Rectal smooth muscle tissue (tissue), 1 donor: ENCODE measurements around the gene TESMIN.

Experiments used
- H3K27ac ChIP-seq: one replicate; pipeline ENCODE4 v1.7.0; 2013; ENCODE audit warnings: low read depth, low read length, inconsistent platforms
- H3K27me3 ChIP-seq: one replicate; pipeline ENCODE4 v1.7.0; 2013; ENCODE audit warnings: low read length; ENCODE audit not compliant: control insufficient read depth, insufficient read depth
- H3K36me3 ChIP-seq: one replicate; pipeline ENCODE4 v1.7.0; 2013; ENCODE audit warnings: low read length; ENCODE audit not compliant: control insufficient read depth, insufficient read depth
- H3K4me1 ChIP-seq: one replicate; pipeline ENCODE4 v1.7.0; 2013; ENCODE audit warnings: low read length; ENCODE audit not compliant: control insufficient read depth, insufficient read depth
- H3K4me3 ChIP-seq: one replicate; pipeline ENCODE4 v1.7.0; 2013; ENCODE audit warnings: low read length
- H3K9ac ChIP-seq: one replicate; pipeline ENCODE4 v1.7.0; 2013; ENCODE audit warnings: low read length

The TESMIN gene

GRCh38 chr11:68685656-68686380, 65.5 kb downstream of the TESMIN start:
- H3K4me3 ChIP-seq, result no peak overlapping the region
- peaks cover 20% of the 10 kb centered on the region for H3K27me3 ChIP-seq
- no peak overlapping the region for H3K9ac ChIP-seq
- no peaks in the 10 kb centered on the region for H3K36me3 ChIP-seq
- no peaks in the 10 kb centered on the region for H3K4me1 ChIP-seq
- H3K27ac ChIP-seq, result no peak overlapping the region

DNA sequence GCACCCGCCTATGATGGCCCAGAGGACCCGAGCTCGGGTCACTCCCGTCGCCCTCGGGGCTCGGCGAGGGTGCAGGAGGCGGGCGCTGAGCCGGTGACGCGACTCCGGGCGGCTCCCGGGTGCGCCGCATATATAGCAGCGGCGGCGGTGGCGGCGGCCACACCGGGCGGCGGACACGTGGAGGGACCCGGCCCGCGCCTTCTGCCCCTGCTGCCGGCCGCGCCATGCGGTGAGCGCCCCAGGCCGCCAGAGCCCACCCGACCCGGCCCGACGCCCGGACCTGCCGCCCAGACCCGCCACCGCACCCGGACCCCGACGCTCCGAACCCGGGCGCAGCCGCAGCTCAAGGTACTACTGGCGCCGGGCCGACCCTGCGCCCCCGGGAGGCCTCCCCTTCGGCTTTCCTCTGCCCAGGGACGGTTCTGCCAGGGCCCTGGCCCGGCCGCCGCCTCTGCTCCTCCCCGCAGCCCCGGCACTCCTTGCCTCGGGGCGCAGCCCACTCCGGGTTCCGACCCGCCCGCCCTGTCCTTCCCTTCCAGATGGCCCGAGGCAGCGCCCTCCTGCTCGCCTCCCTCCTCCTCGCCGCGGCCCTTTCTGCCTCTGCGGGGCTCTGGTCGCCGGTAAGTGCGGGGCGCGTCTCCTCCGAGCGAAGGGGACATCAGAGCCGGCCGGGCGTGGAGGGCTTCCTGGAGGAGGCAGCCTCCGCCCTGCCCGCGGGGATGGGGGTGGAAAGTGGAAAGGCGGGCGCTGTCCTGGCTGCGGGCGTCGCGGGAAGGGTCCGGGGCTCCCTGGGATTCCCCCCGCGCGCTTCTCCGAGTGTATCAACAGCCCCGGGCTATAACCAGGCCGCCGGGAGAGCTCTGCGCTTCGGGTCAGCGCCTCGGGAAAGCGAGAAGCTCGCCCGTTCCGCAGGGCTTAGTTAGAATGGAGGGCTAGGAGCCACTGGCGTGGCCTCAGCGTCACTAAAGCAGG, 66.6 kb downstream of the TESMIN start, which contains the start of gene GAL:
Gene GAL, plus strand, starts transcription at position 160 of the 972 bp plus-strand sequence. Its CDS starts 380 bp downstream, at position 540.
- H3K36me3 ChIP-seq, result no peaks in the 10 kb centered on the region
- peak within 1 kb of the TSS; percentile 22 for H3K4me3 ChIP-seq
- H3K27ac ChIP-seq, result no peak within 1 kb of the TSS
- peaks cover 20% of the 10 kb centered on the region for H3K27me3 ChIP-seq
- H3K4me1 ChIP-seq, result no peaks in the 10 kb centered on the region
- no peak within 1 kb of the TSS for H3K9ac ChIP-seq

DNA sequence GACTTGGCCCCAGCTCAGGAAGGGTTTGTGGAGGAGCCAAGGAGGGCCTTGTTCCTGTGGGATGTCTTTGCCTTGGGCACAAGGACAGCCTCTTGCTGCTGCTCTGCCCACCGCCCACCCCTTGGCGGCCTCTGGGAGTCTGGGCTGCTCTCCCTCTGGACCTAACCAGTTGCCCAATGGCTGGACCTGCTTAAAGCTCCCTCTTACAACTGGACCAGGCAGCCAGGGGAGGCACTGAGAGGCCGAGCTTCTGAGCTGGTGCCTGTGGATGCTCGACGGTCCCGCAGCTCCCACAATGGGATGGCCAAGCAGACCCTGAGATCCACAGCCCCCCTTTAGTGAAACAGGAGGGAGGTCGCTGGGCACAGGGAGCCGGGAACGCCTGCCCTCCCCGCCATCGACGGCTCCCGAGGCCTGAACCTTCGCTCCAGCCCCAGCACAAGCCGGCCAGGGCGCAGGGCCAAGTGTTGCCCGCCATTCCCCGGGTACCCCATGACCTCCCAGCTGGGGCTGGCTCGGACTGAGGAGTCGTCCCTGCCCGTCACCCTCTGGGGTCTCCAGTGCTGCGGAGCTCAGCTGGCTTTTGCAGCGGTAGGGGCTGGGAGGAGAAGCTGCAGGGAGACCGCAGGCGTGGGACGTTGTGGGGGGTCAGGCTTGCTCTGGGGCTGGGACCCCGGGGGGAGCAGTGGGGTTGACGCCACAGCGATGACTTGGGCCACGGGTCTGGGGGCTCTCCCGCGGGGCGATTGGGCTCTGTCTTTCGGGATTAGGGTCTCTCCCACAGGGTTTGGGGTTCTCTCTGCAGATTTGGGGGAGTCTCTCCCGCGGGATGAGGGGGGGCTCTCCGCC, 67.6 kb downstream of the TESMIN start:
- Histone ChIP-seq H3K4me3 (no peak overlapping the region), H3K27ac (no peak overlapping the region), H3K27me3 (peaks cover 20% of the 10 kb centered on the region), H3K4me1 (no peaks in the 10 kb centered on the region), H3K36me3 (no peaks in the 10 kb centered on the region), H3K9ac (no peak overlapping the region)

GRCh38 chr11:68683121-68683520, 68.2 kb downstream of the TESMIN start:
- H3K27me3 ChIP-seq, result peaks cover 20% of the 10 kb centered on the region

GRCh38 chr11:68682531-68682961, 68.8 kb downstream of the TESMIN start:
- H3K36me3 ChIP-seq, result no peaks in the 10 kb centered on the region
- no peaks in the 10 kb centered on the region for H3K4me1 ChIP-seq
- no peak overlapping the region for H3K9ac ChIP-seq
- no peak overlapping the region for H3K4me3 ChIP-seq
- no peak overlapping the region for H3K27ac ChIP-seq
- H3K27me3 ChIP-seq, result peaks cover 20% of the 10 kb centered on the region

More at GRCh38 chr11:68683121-68683520, 68.2 kb downstream of the TESMIN start:
- Histone ChIP-seq H3K9ac (no peak overlapping the region), H3K4me3 (no peak overlapping the region), H3K4me1 (no peaks in the 10 kb centered on the region), H3K27ac (no peak overlapping the region), H3K36me3 (no peaks in the 10 kb centered on the region)

- H3K27ac ChIP-seq, result no peak overlapping the region
- H3K36me3 ChIP-seq, result no peaks in the 10 kb centered on the region
- no peak overlapping the region for H3K9ac ChIP-seq
- no peak overlapping the region for H3K4me3 ChIP-seq
- no peaks in the 10 kb centered on the region for H3K4me1 ChIP-seq
- H3K27me3 ChIP-seq, result peaks cover 13% of the 10 kb centered on the region
Measured at GRCh38 chr11:68680541-68681231, 70.6 kb downstream of the TESMIN start.

- Histone ChIP-seq H3K27me3 (no peaks in the 10 kb centered on the region), H3K27ac (no peak overlapping the region), H3K4me3 (no peak overlapping the region), H3K9ac (no peak overlapping the region), H3K36me3 (no peaks in the 10 kb centered on the region), H3K4me1 (no peaks in the 10 kb centered on the region)
Measured at GRCh38 chr11:68678031-68678441, 73.3 kb downstream of the TESMIN start.

DNA sequence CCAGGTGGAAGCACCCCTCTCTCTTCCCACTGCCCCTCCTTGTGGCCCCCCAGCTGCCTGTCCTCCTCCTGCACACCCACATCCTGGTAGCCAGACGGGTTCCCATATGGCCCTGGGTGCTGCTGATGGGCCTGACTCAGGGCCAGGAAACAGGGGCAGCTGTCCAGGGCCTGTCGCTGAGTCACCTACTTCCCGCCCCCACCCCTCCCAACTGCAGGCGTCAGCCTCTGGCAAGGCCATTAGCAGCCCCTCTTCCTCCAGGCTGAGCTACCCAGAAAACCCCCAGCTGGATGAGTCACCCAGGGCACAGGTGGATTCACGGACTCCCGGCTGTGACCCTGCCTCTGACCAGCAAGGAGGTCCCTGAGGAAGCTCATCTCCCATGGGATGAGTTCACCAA, 73.9 kb downstream of the TESMIN start:
- Histone ChIP-seq H3K27ac (no peak overlapping the region), H3K9ac (no peak overlapping the region), H3K4me1 (no peaks in the 10 kb centered on the region), H3K36me3 (no peaks in the 10 kb centered on the region), H3K4me3 (no peak overlapping the region), H3K27me3 (no peaks in the 10 kb centered on the region)

DNA sequence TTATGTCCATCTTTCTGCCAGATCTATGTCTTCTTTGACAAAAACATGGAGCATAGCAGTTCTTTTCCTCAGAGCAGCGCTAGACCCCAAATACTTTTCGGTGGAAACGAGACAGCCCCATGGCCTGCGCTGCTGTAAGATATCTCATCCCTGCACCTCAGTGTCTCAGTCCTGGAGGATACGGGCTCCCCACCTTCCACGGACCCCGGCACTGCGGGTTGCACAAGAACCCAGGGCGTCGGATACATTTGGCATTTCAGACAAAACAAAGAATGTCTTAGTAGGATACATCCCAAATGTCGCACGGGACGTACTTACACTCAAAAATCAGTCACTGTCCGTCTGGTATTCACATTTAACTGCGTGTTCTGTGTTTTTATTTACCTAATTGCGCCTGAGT, 76.9 kb downstream of the TESMIN start:
- Histone ChIP-seq H3K9ac (no peak overlapping the region), H3K4me1 (no peaks in the 10 kb centered on the region), H3K27ac (no peak overlapping the region), H3K36me3 (no peaks in the 10 kb centered on the region), H3K27me3 (no peaks in the 10 kb centered on the region), H3K4me3 (no peak overlapping the region)

DNA sequence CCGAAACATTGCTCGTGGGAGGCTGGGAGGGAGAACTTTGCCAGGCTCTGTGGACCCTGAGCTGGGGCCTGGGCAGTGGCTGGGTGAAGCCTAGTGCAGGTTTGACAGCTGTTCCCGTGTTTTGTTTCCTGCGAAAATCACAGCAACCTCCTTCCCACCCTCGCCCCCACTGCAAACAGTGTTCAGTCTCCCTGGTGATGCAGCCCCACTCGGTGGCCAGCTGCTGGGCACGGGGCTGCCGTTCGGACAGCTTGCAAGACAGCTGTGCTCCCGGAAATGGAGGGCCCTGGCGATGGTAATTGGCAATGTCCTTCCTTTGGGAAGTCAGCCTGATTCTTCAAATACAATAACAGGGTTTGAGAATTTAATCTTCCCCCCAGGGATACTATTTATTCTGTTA, 77.3 kb downstream of the TESMIN start:
- Histone ChIP-seq H3K27me3 (no peaks in the 10 kb centered on the region), H3K4me3 (no peak overlapping the region), H3K27ac (no peak overlapping the region), H3K4me1 (no peaks in the 10 kb centered on the region), H3K36me3 (no peaks in the 10 kb centered on the region), H3K9ac (no peak overlapping the region)

DNA sequence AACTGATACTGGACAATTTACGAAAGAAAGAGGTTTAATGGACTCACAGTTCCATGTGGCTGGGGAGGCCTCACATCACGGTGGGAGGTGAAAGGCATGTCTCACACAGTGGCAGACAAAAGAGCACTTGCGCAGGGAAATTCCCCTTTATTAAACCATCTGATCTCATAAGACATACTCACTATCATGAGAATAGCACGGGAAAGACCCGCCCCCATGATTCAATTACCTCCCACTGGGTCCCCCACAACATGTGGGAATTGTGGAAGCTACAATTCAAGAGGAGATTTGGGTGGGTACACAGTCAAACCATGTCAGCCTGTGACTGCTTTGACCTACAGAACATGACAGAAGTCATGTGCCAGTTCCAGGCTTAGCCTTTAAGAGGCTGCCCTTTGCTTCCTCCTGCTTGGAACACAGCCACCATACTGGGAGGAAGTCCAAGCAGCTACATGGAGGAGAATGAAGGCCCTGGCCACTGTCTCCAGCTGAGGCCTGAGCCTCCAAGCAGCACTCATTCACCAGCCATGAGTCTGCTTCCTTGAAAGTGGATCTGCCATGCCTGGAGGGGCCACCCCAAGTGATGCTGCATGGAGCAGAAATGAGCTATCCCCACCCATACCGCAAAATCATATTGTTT, 77.9 kb downstream of the TESMIN start:
- Histone ChIP-seq H3K27me3 (no peaks in the 10 kb centered on the region), H3K4me3 (no peak overlapping the region)

More for the DNA sequence above, 77.9 kb downstream of the TESMIN start:
- no peaks in the 10 kb centered on the region for H3K4me1 ChIP-seq
- no peak overlapping the region for H3K27ac ChIP-seq
- no peaks in the 10 kb centered on the region for H3K36me3 ChIP-seq
- no peak overlapping the region for H3K9ac ChIP-seq
